Kidney capillary endothelial cell (primary cell): ENCODE measurements around the gene RAD51AP1.

Experiments
- DNase-seq: peaks from one replicate; pipeline ENCODE4 v3.0.0-alpha.2; 2018; ENCODE audit warnings: low spot score

RAD51AP1 gene

DNA sequence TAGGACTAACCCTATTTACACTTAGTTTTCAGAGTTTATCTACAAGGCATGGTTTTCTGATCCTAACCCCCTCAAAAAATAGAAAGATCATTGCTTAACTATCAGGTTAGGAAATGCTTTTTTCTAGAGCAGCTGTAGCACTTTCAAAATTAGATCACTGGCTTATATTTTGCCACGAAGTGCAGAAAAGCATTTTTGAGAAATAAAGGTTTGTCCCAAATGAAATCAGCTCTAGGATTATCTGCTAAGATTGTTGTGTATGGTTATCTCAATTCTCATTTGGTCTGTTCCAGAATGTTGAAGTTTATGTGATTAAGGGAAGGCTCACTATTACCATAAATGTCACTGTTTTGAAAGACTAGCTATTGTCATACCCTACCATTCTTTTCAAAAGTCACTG, 13.5 kb downstream of the RAD51AP1 start:
- no peak for DNase-seq

DNA sequence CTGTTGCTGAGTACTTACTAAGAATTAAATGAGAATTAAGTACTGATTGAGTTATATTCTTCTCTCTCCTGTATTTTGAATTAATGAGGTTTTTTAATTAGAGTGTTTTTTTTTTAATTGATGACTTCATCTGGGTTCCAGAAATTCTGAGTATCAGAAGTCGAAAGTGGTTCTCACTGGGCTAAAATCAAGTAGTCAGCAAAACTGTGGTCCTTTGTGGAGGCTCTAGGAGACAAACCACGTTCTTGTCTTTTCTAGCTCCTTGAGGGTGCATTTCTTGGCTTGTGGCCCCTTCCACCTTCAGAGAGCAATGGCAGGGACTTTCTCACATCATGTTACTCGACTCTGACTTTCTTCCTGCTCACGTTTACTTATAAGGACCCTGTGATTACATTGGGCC, 15.3 kb downstream of the RAD51AP1 start:
- no peak for DNase-seq

DNA sequence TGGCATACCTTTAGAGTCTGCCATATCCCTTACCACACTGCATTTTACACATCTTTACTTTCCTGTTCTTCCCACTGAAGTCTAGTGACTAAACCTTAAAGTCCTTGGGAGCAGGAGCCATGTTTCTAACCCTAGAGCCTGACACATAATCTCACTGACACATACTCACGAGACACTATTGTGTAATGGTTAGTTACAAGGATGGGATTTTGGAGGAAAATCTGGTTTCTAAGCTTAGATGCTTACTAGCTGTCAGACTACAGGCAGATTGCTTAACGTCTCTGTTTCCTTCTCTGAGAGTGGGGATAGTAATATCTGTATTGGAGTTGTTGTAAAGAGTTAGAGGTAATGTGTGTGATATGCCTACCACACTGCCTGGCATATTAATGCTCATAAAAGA, 17.1 kb downstream of the RAD51AP1 start:
- DNase-seq = no peak

DNA sequence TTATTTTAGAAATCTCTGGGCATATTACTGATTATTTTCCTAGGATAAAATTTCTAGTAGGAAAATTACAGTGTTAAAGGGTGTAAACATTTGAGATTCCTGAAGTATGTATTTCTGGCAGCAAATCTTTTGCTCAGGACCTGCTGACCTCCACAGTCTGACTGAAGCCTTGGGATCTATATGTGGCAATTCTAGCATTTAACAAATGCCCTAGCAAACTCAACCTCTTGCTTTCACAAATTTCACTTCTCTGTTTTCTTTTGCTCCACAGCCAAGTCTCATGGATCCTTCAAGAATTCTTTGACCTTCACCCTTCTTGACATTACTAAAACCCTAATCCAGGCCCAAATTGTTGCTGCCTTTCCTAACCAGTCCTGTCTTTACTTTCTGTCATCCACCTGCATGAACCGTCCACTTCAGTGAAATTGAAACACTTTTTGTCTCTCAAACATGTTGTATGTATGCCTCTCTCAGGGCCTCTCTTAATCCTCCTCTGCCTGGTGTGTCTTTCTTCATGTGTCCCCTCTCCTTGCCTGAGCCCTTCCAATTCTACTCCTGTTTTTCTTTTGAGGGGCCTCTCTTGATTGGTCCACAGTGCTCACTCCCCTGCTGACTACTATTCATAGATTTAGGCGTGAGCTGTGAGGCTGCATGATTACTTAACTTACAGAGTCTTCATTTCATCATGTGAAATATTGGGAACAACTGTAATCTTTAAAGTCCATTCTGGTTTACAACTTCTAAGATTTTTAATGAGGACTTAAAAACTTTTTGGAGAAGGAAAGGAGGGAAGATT, 18.2 kb downstream of the RAD51AP1 start:
- no peak for DNase-seq

DNA sequence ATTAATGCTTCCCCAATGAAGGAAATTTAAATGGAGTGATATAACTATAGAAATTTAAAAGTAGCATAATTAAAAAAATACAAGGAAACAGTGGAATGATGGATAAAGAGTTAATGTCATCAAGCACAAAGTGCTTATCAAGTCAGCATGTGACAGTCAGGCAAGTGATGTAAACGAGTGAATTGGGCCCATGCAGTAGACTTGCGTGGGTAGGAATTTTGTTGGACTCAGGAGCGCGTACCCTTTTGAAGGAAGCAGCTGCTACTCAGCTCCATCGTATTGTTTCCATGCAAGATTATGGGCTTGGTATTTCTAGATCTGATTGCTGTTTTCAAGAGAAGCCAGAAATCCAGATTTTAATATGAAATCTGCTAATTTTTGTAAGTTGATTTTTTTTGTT, 18.9 kb downstream of the RAD51AP1 start:
- DNase-seq = no peak

DNA sequence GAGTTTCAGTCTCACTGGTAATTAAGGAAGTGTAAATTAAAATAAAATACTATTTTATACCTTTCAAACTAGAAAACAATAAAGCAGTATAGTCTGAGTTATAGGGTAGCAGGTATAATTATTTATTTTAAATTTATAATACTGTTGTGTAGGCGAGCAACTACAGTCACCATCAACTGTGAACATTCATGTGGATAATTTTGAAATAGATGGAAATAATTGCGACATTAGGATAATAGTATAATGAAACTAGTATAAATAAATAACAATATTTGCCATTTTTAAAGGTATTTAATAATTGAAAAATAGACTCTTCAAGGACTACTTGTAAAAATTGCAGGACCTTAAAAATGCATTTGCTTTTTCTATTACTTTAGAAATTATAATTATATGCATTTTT, 19.5 kb downstream of the RAD51AP1 start:
- DNase-seq = no peak

- peak; percentile 34 for DNase-seq
These were observed 23.5 kb downstream of the RAD51AP1 start, which contains the start of gene DYRK4 for GRCh38 chr12:4562034-4562657. Gene DYRK4 (plus strand): TSS chr12:4562208. CDS start chr12:4562246, 38 bp downstream.

DNA sequence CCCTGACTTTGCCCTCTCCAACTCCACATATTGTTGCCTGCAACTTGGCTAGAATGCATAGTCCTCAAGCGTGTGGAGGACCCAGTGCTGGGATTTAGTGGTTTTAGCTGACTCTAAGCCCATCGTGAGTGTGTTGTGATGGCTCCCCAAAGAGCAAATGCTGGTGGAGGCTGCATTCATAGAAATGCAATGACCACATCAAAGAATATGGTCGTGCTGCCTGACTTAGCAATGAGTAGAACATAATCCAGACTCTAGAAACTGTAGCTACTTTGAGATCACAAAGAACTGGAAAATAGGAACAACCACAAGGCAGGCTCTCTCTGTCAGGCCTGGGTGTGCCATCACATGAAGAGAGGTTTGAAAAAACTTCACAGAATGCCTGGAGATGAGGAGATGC, 24.6 kb downstream of the RAD51AP1 start:
- no peak for DNase-seq

DNA sequence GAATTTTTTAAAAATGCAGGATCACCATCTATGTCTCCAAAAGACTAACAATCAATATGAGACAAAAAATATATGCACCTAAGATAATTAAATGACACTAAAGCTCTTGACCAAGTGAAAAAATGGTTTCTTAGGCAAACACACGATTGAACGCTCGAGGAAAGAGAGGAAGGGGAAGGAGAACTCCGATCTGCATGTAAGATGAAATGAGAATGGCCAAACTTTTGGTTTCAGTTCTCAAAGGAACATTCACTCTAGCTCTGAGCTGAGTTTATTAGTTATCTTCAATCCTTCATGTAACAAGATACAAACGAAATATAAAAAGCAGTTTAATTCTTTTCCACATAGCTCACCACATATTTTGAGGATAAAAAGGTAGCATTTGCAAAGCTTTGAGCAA, 26.1 kb downstream of the RAD51AP1 start:
- no peak for DNase-seq

- no peak for DNase-seq
These were observed 27.8 kb downstream of the RAD51AP1 start for GRCh38 chr12:4566474-4566873.

DNA sequence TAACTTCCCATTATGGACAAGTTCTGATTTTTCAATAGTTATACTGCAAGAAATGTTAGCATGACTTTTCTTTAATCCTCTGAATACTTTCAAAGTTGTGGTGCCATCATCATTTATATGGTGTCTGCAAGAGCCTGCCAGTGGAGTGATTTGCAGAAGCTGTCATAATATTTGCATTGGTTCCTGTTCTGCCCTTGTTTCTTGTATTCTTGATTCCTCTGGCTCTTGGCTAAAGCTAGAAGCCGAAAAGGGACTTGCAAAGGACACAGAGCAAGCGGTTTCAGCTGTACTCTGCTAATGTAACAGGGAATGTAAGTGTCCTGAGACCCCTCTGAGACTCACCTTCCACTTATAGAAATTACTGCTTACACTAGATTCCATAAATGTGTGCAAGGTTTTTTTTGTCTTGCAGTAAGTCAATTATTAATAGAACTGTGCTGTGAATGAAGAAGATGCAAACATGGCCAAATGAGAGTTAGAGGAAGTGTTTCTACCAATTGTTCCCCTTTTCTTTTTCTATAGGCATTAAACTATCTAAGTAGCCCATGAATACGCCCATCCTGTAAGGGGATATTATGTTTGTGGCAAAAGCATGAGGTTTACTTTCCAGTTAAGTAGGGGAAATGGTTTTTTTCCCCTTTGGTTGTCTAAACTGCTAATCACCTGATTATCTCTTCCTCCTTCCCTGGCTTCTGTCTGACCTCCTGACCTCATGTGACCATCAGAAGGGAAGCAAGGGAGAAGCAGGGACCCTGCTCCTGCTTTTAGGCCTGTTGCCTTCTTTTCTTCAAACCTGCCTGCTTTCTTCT, 28.6 kb downstream of the RAD51AP1 start:
- DNase-seq = no peak

DNA sequence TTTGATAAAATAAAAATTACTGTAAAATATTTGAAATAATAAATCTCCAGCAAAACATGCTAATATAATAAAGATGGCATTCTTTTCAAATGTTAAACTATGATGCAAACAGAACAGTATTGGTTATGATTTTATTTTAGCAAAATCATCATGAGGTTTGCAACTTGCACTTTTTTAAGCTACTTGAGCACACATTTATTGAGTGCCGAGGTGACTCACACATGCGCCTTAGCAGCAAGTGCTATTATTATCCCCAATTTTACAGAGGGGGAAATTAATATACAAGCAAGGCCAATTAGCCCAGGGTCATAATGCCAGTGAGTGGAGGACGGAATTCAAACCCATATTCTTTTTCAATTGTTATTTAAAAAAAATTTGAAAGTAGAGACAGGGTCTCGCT, 30.6 kb downstream of the RAD51AP1 start:
- no peak for DNase-seq

- peak; percentile 53 for DNase-seq
These were observed 34.0 kb downstream of the RAD51AP1 start for GRCh38 chr12:4572680-4573079.

- DNase-seq = peak; percentile 55
These were observed 40.8 kb downstream of the RAD51AP1 start for GRCh38 chr12:4579305-4580102.

- no peak for DNase-seq
These were observed 41.6 kb downstream of the RAD51AP1 start for GRCh38 chr12:4580281-4580688.

DNA sequence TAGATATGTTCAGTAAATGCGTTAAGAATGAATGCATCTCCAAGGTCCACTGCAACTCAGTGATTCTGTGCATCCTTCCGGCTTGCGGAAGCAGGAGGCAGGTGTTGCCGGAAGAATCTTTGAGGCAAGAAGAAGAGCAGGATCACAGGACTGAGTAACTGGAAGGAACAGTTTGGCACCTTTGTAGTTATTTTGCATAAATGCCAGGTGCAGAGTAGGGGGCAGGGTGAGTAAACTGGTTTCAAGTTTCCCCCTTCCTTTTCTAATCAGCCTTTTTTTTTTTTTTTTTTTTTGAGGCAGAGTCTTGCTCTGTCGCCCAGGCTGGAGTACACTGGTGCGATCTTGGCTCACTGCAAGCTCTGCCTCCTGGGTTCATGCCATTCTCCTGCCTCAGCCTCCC, 45.6 kb downstream of the RAD51AP1 start:
- no peak for DNase-seq

DNA sequence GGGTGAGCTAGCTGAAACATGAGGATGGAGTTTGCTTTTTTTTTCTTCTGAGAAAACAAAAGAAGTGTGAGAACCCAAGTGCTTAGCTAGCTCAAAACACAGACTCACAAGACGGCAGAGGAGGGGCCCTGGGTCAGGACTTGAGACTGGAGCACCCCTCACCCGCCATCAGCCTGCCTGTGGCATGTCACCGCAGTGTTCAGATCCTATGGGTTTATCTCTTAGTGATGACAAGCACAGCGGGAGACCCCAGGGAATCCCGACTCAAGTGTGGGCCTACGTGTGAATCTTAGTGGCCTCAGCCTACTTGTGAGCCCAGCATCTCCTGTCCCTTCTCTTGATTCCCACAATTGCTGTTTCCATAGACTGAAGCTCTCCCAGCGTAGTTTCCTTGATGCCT, 46.2 kb downstream of the RAD51AP1 start:
- no peak for DNase-seq

DNA sequence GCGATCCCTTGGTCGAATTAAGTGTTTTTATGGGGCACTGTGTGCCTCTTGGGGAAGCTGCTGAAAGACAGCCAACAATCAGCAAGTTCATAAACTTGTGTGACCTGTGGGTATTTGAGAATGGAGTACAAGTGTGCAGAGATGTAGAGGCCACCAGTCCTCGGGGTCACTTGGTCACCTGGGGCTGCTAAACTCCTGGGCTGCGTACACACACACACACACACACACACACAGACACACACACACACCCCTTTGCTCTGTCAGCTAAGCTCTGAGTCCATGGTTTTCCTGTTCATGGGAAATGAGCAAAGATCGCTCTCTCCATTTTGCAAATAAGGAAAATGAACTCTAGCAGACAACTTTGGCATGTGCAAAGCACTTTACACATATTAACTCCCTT, 47.8 kb downstream of the RAD51AP1 start:
- DNase-seq = no peak

GRCh38 chr12:4587108-4587507, 48.4 kb downstream of the RAD51AP1 start:
- DNase-seq = no peak

GRCh38 chr12:4588916-4589315, 50.2 kb downstream of the RAD51AP1 start:
- no peak for DNase-seq

DNA sequence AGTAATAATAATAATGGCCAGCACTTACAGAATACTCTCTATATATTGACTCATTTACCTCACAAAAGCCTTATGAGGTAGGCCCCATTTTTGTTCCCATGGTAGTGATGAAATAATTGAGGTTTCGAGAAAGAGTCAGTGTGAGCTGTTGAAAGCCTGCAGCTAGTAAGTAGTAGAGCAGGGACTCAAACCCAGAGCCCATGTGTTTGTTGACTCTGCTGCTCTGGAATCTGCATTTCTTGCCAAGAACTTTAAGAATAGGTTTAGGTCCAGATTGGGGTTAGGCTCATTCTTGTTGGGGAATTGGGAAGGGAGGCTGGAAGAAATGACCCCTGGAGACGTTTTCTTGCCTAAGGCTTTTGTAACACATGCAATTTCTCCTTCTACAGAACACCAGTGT, 51.3 kb downstream of the RAD51AP1 start:
- no peak for DNase-seq

GRCh38 chr12:4591180-4591687, 52.5 kb downstream of the RAD51AP1 start:
- no peak for DNase-seq
